AG09319 (cell line): ENCODE results near the gene C1orf50.
A peak's percentile ranks its signal among the peaks of the same experiment; 100 is the strongest.

Experiments used
- DNase-seq: peaks from one replicate; pipeline ENCODE4 v3.0.0-alpha.2; 2010; ENCODE audit warnings: low read depth; ENCODE audit errors: extremely low read depth
- TF ChIP-seq, protein P1 (sequence below): IDR thresholded peaks from 2 replicates; pipeline ENCODE4 v1.5.1; 2011; ENCODE audit warnings: low read depth, mild to moderate bottlenecking, inconsistent platforms, low read length, moderate library complexity

The C1orf50 gene

GRCh38 chr1:42736152-42736551 lies 30.9 kb upstream of the C1orf50 start:
- no peak for DNase-seq
- TF ChIP-seq, protein P1, sequence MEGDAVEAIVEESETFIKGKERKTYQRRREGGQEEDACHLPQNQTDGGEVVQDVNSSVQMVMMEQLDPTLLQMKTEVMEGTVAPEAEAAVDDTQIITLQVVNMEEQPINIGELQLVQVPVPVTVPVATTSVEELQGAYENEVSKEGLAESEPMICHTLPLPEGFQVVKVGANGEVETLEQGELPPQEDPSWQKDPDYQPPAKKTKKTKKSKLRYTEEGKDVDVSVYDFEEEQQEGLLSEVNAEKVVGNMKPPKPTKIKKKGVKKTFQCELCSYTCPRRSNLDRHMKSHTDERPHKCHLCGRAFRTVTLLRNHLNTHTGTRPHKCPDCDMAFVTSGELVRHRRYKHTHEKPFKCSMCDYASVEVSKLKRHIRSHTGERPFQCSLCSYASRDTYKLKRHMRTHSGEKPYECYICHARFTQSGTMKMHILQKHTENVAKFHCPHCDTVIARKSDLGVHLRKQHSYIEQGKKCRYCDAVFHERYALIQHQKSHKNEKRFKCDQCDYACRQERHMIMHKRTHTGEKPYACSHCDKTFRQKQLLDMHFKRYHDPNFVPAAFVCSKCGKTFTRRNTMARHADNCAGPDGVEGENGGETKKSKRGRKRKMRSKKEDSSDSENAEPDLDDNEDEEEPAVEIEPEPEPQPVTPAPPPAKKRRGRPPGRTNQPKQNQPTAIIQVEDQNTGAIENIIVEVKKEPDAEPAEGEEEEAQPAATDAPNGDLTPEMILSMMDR, result peak; percentile 32

DNA sequence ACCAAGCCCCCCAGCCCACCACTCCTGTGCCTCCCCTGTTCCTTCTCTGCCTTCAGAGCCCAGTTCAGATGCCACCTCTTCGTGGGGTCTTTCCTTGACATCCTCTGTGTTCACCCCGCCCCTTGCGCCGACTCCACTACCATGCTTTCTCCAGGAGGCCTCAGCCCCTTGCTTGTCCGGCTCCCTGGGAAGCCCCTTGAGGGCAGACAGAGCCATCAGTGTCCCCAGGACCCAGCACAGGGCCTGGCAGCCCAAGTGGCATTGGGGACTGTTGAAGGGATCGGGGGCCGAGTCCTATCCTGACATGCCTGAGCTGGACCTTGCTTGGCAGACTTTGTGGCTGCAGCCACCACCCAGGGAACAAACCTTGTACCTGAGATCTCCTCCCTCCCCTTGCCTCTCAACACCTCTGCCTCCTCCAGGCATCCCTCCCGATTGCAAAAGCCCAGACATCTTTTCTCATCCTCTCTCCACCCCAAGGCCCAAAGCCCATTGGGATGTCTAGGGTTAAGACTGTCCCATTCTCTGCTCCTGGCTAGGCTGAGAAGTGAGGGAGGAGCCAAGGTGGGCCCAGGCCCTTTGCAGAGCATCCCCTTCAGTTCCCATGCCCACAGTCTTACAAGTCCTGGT lies 30.4 kb upstream of the C1orf50 start:
- no peak for DNase-seq
- TF ChIP-seq, protein P1, result no peak

DNA sequence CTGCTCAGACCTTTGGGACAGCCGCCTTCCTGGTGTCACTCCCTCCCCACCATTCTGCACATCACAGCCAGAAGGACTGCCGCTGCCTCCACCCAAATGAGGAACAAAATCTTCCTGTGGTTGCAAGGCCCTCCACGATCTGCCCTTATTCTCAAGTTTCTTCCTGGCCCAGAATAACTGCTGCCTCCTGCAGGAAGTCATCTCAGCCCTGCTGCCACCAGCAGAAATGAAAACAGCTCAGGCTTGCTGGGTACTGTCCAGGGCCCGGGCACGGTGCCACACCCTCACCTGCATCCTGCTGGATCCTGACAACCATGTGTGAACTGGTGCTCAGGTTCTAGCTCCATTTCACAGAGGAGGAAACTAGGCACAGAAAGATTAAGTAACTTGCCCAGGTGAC lies 29.8 kb upstream of the C1orf50 start:
- TF ChIP-seq, protein P1, result no peak; the same call in 1 of the 2 replicates
- DNase-seq, result no peak

- DNase-seq, result no peak
- TF ChIP-seq, protein P1, result no peak
These were observed 28.9 kb upstream of the C1orf50 start for GRCh38 chr1:42737986-42738677.

DNA sequence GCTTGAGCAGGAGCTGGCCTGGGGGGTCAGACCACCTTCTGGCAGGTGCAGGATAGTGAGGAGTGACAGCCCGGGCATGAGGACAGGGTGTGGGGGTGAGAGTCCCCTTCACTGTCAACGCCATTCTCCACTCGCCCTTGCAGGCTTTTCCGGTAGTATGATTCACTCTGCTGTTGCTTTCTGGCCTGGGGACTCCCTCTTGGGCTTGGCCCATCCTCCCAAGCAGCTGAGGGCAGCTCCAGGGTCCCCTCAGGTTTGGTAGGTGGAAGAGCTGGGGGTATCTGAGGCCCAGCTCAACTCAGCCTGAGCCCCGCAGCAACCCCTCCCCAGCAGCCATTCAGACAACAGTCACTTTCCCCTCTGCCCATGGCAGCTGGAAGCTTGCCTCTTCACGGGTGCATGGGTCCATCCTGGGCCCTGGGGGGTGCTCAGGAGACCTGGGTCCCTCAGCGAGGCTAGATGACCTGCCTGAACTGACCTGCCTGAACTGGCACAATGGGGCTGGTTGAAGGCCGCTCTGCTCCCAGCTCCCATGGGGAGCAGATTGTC lies 28.3 kb upstream of the C1orf50 start:
- TF ChIP-seq, protein P1, result no peak
- DNase-seq, result no peak

DNA sequence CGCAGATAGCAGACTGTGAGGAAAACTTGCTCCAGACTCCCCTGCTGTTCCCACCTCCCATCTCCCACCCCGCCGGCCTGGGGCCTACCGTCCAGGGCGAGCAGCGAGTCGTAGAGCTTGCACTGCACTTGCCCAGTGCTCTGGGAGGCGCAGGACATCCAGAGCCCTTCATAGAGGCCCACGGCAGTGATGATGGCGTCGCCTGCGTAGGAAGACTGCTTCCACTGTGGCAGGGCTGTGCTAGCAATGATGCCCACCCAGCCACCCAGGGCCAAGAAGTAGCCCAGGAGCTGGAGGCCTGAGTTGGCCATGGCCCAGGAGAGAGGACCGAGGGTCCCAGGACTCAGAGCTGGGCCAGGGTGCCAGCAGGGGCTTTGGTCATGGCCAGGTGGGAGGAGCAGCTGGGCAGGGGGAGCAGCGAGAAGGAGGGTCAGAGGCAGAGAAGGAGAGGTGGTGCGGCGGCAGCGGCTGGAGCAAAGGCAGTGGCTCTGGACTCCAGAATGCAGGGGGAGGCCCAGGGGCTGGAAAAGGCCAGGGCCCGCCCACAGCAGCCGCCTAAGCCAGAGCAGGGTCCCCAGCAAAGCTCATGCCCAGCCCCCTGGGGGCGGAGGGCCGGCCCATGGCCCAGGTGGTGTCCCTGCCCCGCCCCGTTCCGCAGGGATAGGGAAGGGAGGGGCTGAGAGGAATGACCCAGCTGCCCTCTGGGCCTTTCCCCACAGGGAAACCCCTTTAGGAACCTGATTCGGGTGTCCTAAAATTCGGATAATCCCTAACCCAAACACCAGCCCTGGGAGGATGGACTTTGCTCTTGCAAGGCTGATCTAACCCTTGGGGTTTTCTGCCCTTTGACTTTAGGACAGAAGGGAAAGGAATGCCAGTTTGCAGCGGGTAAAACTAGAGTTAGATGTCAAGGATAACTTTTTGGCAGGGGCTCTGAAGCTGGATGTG lies 27.0 kb upstream of the C1orf50 start, which contains the start of gene CLDN19:
Gene CLDN19, minus strand, starts transcription at position 484 of the 948 bp plus-strand sequence. Its CDS starts 173 bp downstream, at position 311.
- TF ChIP-seq, protein P1, result no peak

More for the DNA sequence above, 27.0 kb upstream of the C1orf50 start, which contains the start of gene CLDN19:
- DNase-seq, result no peak
